ENCODE results near the gene GOLGB1.

GOLGB1 gene

DNA sequence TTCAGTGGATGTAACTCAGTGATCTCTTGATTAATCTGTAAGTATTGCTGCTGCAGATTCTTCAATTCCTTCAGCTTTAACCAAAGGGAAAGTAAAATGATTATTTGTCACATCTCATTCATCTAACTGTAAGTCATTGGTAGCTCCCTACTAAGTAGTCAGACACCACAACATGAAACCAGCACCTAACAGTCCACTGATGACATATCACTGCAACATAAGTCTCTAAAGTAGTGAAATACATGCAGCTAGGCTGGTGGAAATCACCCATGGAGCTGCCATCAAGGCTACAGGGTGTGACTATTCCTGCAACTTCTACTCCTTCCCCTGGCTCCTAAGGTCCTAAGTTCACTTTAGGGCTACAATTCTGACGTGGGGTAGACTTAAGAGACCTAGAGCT is 67.7 kb downstream of the GOLGB1 start:
- no peak for DNase-seq (ENCODE audit: low spot score)

GRCh38 chr3:121677141-121677540 is 72.4 kb downstream of the GOLGB1 start:
- no peak for DNase-seq (ENCODE audit: low spot score)

DNA sequence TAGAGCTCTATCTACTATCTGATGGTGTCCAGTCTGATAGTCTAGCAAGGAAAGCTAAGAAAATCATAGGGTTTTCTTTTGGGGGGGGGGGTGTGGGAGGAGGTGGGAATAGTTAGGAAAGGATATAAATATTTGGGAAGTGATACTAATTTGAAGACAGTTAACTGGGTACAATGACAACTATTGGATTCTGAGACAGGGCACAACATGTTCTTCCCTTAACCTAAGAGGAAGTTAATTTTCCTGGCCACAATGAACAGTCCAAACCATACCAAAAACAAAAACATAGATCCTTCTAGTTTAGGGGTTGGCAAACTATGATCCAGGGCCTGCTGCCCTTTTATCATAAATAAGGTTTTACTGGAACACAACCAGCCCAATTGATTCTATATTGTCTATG is 78.9 kb downstream of the GOLGB1 start:
- DNase-seq (ENCODE audit: low spot score), result no peak

DNA sequence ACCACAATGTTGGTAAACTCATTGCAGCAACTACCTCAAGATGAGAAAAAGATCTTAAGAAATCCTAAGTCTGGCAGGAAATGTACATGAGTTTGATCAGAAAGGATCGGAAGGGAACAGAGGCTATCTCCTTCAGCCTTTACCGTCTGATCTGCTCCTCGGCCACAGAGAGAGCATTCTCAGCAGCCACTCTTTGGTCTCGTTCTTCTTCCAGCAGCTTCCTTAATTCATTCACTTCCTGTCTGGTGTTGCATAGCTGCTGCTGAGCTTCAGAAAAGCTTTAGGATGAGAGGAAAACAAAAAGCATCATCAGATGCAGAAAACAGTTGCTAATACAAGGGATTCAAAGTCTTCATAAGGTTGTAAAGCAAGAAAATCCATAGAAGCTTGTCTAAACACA is 82.2 kb downstream of the GOLGB1 start:
- no peak for DNase-seq (ENCODE audit: low spot score)

GRCh38 chr3:121665488-121665887 is 84.1 kb downstream of the GOLGB1 start:
- DNase-seq (ENCODE audit: low spot score), result no peak

DNA sequence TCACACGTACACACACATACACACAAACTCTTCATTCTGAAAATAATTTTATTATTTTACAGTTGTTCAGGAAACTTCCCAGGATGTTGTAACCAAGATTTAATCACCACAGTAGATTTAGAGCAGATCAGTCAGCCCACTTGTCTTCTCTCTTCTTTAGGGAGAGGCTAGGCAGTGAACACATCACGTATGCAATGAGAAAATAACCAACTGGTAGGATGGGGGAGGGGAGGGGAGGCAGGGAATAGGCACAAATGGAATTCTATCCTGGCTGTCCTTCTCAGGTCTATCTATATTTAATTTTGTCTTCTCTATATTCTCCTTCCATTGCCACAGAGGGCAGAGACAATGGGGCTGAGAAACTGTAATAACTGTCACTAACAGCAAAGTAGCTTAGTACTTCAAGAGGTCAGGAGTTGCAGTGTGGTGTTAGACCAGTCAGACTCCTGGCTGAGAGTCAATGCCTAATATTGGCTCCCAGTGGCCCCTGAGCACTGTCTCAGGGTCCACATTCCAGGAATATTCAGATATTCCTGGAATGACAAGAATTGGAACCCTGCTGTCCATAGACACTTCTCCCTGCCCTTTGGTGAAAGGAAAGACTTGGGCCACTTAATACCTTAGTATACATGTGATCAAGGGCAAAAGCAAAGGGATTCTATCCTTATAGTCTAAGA is 86.2 kb downstream of the GOLGB1 start:
- no peak for DNase-seq (ENCODE audit: low spot score)

DNA sequence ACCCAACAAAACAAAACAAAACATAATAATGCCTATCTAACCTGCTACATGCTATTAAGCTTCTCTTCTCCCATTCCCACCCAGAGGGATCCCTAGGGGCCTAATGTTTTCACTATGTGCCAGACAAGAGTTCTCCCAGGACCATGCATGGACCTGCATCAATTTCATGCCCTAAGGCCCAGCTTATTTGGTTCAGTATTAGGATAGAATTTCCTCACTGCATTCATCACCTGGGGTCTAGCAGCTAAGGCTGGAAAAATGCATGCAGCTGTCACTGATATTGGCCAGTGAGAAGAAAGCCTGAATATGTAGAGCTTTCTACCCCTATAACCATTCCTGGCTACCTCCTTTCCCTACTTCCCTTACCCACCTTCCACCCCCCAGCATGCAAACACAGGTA is 86.8 kb downstream of the GOLGB1 start:
- no peak for DNase-seq (ENCODE audit: low spot score)

GRCh38 chr3:121661376-121661775 is 88.2 kb downstream of the GOLGB1 start:
- DNase-seq (ENCODE audit: low spot score), result no peak

GRCh38 chr3:121660356-121661171 is 89.0 kb downstream of the GOLGB1 start, which contains the start of gene HCLS1:
Gene HCLS1, minus strand, starts transcription at chr3:121660903. Its CDS starts 2,556 bp downstream, at chr3:121658347.
- no peak for DNase-seq (ENCODE audit: low spot score)

DNA sequence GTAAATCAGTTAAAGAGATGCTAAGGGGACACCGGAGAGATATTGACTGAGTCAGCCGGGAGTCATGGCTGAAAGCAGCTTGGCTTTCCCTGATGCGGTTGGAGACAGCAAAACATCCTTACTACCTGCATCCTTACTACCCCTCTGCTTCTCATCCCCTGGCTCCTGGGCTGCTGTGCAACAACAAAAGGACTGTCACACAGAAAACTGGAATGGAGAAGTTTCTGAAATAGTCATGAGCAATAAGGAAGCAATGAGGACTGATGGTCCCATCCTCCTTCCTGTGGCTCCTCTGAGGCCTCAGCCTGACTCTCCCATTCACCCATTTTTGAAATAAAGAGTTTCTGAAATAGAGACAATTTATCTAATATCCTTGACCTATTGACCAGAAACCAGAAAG is 90.0 kb downstream of the GOLGB1 start:
- no peak for DNase-seq (ENCODE audit: low spot score)

GRCh38 chr3:121658716-121659435 is 90.7 kb downstream of the GOLGB1 start:
- DNase-seq (ENCODE audit: low spot score), result no peak

DNA sequence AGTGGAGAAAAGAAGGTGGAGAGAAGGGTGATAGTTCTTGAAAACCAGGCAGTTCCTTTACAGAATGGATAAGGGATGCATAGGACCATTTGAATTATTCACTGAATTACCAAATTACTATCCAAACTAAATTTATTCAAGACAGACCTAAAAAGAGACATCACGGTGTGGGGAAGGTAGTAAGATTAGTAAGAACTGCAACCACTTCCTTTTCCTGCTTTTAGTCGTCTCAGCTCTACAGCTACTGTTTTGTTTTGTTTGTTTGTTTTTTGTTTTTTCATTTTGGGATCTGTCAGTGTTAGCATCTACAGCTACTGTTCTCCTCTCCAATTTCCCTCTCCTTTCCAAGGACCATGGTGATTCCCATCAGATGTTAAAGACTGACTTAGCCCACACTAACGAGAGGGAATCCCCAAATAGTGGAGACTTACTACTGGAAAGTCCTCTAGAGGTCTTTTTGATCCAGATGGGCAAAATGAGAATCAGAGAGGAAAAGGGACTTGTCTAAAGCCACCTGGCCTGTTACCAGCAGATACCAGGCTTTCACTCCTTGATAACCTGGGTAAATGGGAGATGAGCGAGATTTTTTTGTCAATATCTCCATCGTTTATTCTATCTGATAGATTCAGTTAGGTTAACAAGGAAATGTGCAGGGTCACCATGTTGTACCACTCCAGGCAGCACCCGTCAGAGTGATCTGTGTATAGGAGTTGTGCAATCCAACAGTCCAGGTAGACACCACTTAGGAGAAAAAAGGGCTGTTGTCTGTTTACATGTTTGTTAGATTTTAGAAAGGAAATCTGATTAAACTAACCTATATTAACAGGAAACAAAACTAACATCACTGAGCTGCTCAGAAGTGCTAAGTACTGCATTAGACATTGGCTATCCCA is 94.8 kb downstream of the GOLGB1 start:
- DNase-seq (ENCODE audit: low spot score), result no peak

DNA sequence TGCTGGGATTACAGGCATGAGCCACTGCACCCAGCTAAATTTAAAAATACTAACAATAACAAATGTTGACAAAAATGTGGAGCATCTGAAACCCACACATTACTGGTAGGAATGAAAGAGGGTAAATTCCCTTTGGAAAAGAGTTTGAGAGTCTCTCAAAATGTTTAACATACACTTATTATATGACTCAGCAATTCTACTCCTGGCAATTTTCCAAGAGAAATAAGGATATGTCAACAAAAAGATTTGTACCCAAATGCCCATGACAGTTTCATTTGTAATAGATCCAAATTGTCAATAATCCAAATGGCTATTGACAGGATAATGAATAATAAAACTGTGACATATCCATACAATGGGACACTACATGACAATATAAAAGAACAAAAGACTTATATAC is 97.9 kb downstream of the GOLGB1 start:
- no peak for DNase-seq (ENCODE audit: low spot score)

- DNase-seq (ENCODE audit: low spot score), result no peak
Measured at GRCh38 chr3:121649645-121650044, 99.9 kb downstream of the GOLGB1 start.

GRCh38 chr3:121648219-121648958 is 101.2 kb downstream of the GOLGB1 start:
- no peak for DNase-seq (ENCODE audit: low spot score)

GRCh38 chr3:121645054-121645453 is 104.5 kb downstream of the GOLGB1 start:
- no peak for DNase-seq (ENCODE audit: low spot score)

DNA sequence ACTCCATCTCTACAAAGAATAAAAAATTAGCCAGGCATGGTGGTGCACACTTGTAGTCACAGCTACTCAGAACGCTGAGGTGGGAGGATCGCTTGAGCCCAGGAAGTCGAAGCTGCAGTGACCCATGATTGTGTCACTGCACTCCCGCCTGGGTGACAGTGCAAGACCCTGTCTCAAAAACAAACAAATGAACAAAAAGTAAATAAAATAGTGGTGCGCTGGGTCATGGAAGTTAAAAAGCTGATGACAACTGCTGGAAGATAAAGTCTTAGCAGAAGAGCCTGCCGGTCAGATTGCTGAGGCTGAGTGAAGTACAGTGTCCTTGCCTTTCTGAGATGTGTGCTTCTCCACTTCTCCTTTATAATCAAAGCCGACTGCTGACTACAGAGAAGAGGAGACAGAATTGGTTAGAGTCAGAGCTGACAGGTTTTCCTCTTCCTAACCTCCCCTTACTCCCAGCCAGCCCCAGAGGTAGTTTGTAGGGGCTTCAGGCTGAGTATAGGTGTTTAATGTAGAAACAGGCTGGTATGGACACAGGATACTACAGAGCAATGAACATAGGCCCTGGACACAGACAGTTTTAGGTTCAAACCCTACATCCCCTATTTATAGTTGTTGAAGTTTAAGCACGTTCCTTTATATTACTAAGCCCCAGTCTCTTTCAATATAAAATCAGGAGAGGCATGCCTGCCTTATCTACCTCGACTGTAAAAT is 106.8 kb downstream of the GOLGB1 start:
- no peak for DNase-seq (ENCODE audit: low spot score)

GRCh38 chr3:121641127-121641526 is 108.4 kb downstream of the GOLGB1 start:
- no peak for DNase-seq (ENCODE audit: low spot score)

DNA sequence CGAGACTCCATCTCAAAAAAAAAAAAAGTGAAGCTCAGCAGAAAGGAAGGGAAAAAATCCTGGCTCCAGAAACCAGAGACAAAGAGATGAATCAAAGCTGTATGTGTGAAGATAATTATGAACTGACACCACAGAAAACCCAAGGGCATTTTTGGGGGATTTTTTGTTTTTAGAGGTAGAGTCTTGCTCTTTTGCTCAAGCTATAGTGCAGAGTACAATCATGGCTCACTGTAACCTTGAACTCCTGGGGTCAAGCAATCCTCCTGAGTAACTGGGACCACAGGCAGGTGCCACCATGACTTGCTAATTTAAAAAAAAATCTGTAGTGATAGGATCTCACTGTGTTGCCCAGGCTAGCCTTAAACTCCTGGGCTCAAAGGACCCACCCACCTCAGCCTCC is 111.6 kb downstream of the GOLGB1 start:
- no peak for DNase-seq (ENCODE audit: low spot score)

- no peak for DNase-seq (ENCODE audit: low spot score)
Measured at GRCh38 chr3:121630355-121630754, 119.2 kb downstream of the GOLGB1 start.

Data from AG08396 (cell line).